ENCODE measurements around the gene ATF6B. TPM values are rescaled to one million over a fixed set of nuclear protein-coding genes. Genes with fewer than 3 reads are reported as not detected.

ATF6B gene
- total and polyA plus RNA-seq, 2 of the 13 experiments (the other 11 are each of a cell fraction or from before 2014, with no cell fraction given), result 18.1 to 44.0 TPM

DNA sequence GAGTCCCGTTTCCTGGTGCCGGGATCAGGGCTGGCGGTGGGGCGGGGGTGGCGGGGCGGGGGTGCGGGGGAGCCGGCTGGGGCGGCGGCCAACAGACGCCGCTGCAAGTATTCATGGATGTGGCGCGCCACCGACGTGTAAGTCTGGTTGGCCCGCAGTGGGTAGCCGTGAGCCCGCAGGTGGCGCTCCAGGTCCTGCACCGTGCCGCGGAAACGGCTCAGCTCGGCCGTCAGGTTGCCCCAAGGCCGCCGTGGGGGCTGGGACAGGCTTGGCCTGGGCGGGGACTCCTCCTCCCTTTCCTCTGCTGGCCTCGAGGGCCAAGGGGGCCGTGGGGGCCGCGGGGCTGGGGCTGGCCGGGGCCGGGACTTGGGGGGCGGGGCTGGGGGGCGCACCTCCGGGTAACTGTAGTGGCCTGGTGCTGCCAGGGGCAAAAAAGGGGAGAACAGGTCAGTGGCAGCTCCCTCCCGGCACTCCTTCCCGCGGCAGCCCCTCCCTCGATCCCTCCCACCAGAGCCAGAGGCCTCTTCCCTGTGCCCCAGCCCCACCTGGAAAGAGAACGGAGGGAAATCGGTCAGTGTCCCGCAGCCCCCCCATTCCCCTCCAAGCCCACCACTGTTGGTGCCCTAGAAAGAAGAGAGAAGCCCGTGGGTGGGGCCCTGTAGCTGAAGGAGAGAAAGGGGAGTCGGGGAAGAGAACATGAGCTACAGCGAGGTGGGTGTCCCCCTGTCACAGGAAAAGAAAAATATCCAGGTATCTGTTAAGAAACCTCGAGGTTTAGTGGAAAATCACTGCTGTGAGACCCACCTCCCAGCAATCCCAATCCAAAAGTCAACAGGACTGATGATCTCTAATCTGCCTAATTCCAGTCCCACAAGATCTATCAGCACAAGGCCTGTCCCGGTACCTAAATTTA, 40.2 kb downstream of the ATF6B start (continued):
- TF ChIP-seq, protein P1, sequence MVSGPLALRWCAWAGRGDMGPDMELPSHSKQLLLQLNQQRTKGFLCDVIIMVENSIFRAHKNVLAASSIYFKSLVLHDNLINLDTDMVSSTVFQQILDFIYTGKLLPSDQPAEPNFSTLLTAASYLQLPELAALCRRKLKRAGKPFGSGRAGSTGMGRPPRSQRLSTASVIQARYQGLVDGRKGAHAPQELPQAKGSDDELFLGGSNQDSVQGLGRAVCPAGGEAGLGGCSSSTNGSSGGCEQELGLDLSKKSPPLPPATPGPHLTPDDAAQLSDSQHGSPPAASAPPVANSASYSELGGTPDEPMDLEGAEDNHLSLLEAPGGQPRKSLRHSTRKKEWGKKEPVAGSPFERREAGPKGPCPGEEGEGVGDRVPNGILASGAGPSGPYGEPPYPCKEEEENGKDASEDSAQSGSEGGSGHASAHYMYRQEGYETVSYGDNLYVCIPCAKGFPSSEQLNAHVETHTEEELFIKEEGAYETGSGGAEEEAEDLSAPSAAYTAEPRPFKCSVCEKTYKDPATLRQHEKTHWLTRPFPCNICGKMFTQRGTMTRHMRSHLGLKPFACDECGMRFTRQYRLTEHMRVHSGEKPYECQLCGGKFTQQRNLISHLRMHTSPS (CRISPR knock-in tag; IDR thresholded peaks at IDR 0.05; ENCODE audit: low read depth), result no peak
- TF ChIP-seq CENPT (CRISPR knock-in tag; IDR thresholded peaks at IDR 0.05; ENCODE audit: low read depth) (no peak), NFE2L1 (CRISPR knock-in tag; IDR thresholded peaks at IDR 0.05; ENCODE audit: borderline replicate concordance) (no peak), ZNF383 (CRISPR knock-in tag; IDR thresholded peaks at IDR 0.05; ENCODE audit: borderline replicate concordance) (no peak), ZBTB7B (CRISPR knock-in tag; IDR thresholded peaks at IDR 0.05) (peak; percentile 77), ZNF570 (CRISPR knock-in tag; IDR thresholded peaks at IDR 0.05; ENCODE audit: borderline replicate concordance) (no peak), ZNF616 (CRISPR knock-in tag; IDR thresholded peaks at IDR 0.05; ENCODE audit: low read depth) (no peak), TGIF2 (CRISPR knock-in tag; IDR thresholded peaks at IDR 0.05) (no peak), STAG1 (CRISPR knock-in tag; IDR thresholded peaks at IDR 0.05) (peak; percentile 84), KLF6 (CRISPR knock-in tag; IDR thresholded peaks at IDR 0.05) (no peak), MEIS1 (CRISPR knock-in tag; IDR thresholded peaks at IDR 0.05; ENCODE audit: borderline replicate concordance) (0 out of 2 replicates have a peak, but pooled peaks have one; percentile 16), ZNF44 (CRISPR knock-in tag; IDR thresholded peaks at IDR 0.05) (no peak), MBNL3 (CRISPR knock-in tag; conservative IDR thresholded peaks at IDR 0.05) (no peak), RBM39 (IDR thresholded peaks at IDR 0.05; ENCODE audit: low read depth, low read length, poor library complexity, severe bottlenecking) (peak; percentile 25), SETDB1 (CRISPR knock-in tag; IDR thresholded peaks at IDR 0.05; ENCODE audit: borderline replicate concordance) (no peak), RNF2 (conservative IDR thresholded peaks at IDR 0.05; ENCODE audit: low read depth) (no peak), ISL2 (CRISPR knock-in tag; IDR thresholded peaks at IDR 0.05) (0 out of 2 replicates have a peak, but pooled peaks have one; percentile 44), SAP130 (CRISPR knock-in tag; IDR thresholded peaks at IDR 0.05; ENCODE audit: low read depth) (peak; percentile 75), GTF3A (CRISPR knock-in tag; conservative IDR thresholded peaks at IDR 0.05) (no peak), YY1 (IDR thresholded peaks at IDR 0.05; ENCODE audit: insufficient read depth, insufficient replicate concordance, low read depth, low read length) (peak; percentile 60)
- TF ChIP-seq, protein P2, sequence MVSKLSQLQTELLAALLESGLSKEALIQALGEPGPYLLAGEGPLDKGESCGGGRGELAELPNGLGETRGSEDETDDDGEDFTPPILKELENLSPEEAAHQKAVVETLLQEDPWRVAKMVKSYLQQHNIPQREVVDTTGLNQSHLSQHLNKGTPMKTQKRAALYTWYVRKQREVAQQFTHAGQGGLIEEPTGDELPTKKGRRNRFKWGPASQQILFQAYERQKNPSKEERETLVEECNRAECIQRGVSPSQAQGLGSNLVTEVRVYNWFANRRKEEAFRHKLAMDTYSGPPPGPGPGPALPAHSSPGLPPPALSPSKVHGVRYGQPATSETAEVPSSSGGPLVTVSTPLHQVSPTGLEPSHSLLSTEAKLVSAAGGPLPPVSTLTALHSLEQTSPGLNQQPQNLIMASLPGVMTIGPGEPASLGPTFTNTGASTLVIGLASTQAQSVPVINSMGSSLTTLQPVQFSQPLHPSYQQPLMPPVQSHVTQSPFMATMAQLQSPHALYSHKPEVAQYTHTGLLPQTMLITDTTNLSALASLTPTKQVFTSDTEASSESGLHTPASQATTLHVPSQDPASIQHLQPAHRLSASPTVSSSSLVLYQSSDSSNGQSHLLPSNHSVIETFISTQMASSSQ (IDR thresholded peaks at IDR 0.05; ENCODE audit: low read depth), result no peak
- TF ChIP-seq, protein P2 (CRISPR knock-in tag; IDR thresholded peaks at IDR 0.05; ENCODE audit: borderline replicate concordance), result no peak
- TF ChIP-seq, protein P3, sequence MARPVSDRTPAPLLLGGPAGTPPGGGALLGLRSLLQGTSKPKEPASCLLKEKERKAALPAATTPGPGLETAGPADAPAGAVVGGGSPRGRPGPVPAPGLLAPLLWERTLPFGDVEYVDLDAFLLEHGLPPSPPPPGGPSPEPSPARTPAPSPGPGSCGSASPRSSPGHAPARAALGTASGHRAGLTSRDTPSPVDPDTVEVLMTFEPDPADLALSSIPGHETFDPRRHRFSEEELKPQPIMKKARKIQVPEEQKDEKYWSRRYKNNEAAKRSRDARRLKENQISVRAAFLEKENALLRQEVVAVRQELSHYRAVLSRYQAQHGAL (CRISPR knock-in tag; IDR thresholded peaks at IDR 0.05; ENCODE audit: not compliant biosample characterization), result no peak

All from HepG2 (cell line).